K562 (cell line): ENCODE data around the gene RAP1A. TPM values are rescaled to one million over a fixed set of nuclear protein-coding genes. Genes with fewer than 3 reads are reported as not detected.
A peak's percentile ranks its signal among the peaks of the same experiment; 100 is the strongest.

Experiments used
- ATAC-seq: fragments of 200-7000 bp; cut with Tn5 transposase; 3 replicates; pipeline ENCODE4 v1.9.1; 2020; ENCODE audit warnings: moderate library complexity
- BruUV-seq: library from RNA; stranded (reverse); fragments of 400-500 nt; replicated peaks from 2 replicates; lab custom pipeline; 2021; lab: Mats Ljungman, UMichigan
- CTCF ChIA-PET: fragments of 300-600 bp; formaldehyde crosslinking; extraction: SDS; loops from one replicate; lab custom pipeline; 2021; ENCODE audit warnings: low intra/inter-chr PET ratio; lab: Yijun Ruan, JAX
- POLR2A ChIA-PET: fragments of 300-600, 350-650 bp; sonication (Branson Sonifier 250); formaldehyde crosslinking; extraction: SDS; loops from one replicate; lab custom pipeline; 2021; ENCODE audit warnings: antibody characterized with exemption, inconsistent platforms; lab: Yijun Ruan, JAX
- DNase-seq, 4 experiments: peaks; one replicate each; pipeline versions ENCODE4 v3.0.0 to v3.0.0-alpha.2; 2011 to 2018; ENCODE audit warnings: low spot score in 3 of 4, mixed read lengths in 3 of 4; ENCODE audit errors: extremely low read depth in 1 of 4
- FAIRE-seq: peaks from 2 replicates; lab custom pipeline; 2011; peaks lifted over from hg19 to GRCh38; lab: Jason Lieb, UNC
- H2AFZ ChIP-seq: 2 replicates; pipeline ENCODE4 v1.6.0; 2011; ENCODE audit warnings: low read depth, low read length, control low read depth, inconsistent platforms
- H3K27ac ChIP-seq: fragments of 200-600 bp; 3 replicates; pipeline ENCODE4 v1.8.0; 2011; ENCODE audit warnings: low read depth, mild to moderate bottlenecking, control low read depth, inconsistent platforms, low read length, moderate library complexity, mixed read lengths; ENCODE audit errors: extremely low read depth
- H3K27me3 ChIP-seq, 2 experiments: fragments of 300-600 bp in 1 of 2; 2 replicates in 1 of 2; 3 replicates in 1 of 2; pipeline versions ENCODE4 v1.6.0 to v1.8.0; 2011; ENCODE audit warnings: inconsistent platforms in 2 of 2, low read length in 2 of 2, mild to moderate bottlenecking in 1 of 2, mixed read lengths in 1 of 2, moderate library complexity in 1 of 2; ENCODE audit not compliant: control insufficient read depth in 2 of 2, insufficient read depth in 2 of 2
- H3K36me3 ChIP-seq: fragments of 300-600 bp; 3 replicates; pipeline ENCODE4 v1.8.0; 2011; ENCODE audit warnings: mild to moderate bottlenecking, low read length, inconsistent platforms; ENCODE audit not compliant: control insufficient read depth, insufficient read depth
- H3K4me1 ChIP-seq, 2 experiments: fragments of 200-600 bp in 1 of 2; replicated peaks in 1 of 2; 2 replicates in 1 of 2; 3 replicates in 1 of 2; pipeline versions ENCODE4 v1.5.1 to v1.8.0; 2011; ENCODE audit warnings: inconsistent platforms in 2 of 2, low read length in 2 of 2, mild to moderate bottlenecking in 1 of 2, mixed read lengths in 1 of 2, moderate library complexity in 1 of 2; ENCODE audit not compliant: control insufficient read depth in 2 of 2, insufficient read depth in 2 of 2
- H3K4me2 ChIP-seq: 2 replicates; pipeline ENCODE4 v1.6.1; 2011; ENCODE audit warnings: low read length, control low read depth, inconsistent platforms, mixed read lengths; ENCODE audit not compliant: insufficient read depth
- H3K4me3 ChIP-seq: fragments of 200-600 bp; sonication (generic), shearing (Covaris generic); 2 replicates; pipeline ENCODE4 v1.5.1; 2016; ENCODE audit warnings: control low read depth, inconsistent platforms
- H3K79me2 ChIP-seq: fragments of 200-600 bp; 3 replicates; pipeline ENCODE4 v1.8.0; 2011; ENCODE audit warnings: low read length, inconsistent platforms; ENCODE audit not compliant: control insufficient read depth, insufficient read depth
- H3K9ac ChIP-seq, 2 experiments: 2 replicates each; pipeline versions ENCODE4 v1.6.0 to v1.6.1; 2011; ENCODE audit warnings: low read depth in 2 of 2, low read length in 2 of 2, control low read depth in 1 of 2, inconsistent platforms in 1 of 2, mild to moderate bottlenecking in 1 of 2, mixed read lengths in 1 of 2; ENCODE audit not compliant: insufficient read depth in 1 of 2
- H3K9me1 ChIP-seq: one replicate; pipeline ENCODE4 v1.6.0; 2011; ENCODE audit warnings: inconsistent platforms, mild to moderate bottlenecking, low read length, moderate library complexity; ENCODE audit not compliant: control insufficient read depth, insufficient read depth
- H3K9me3 ChIP-seq: replicated peaks from 2 replicates; pipeline ENCODE4 v1.5.1; 2011; ENCODE audit warnings: low read depth, low read length, inconsistent platforms; ENCODE audit not compliant: control insufficient read depth, insufficient read depth
- H4K20me1 ChIP-seq: replicated peaks from 2 replicates; pipeline ENCODE4 v1.6.1; 2011; ENCODE audit warnings: low read length, inconsistent platforms, mixed read lengths; ENCODE audit not compliant: control insufficient read depth, insufficient read depth
- CEBPB ChIP-seq: fragments of 450-650 bp; IDR thresholded peaks from 2 replicates; pipeline ENCODE4 v1.6.1; 2016; ENCODE audit warnings: missing genetic modification characterization, missing compliant biosample characterization
- CHAMP1 ChIP-seq: fragments of 450-650 bp; IDR thresholded peaks from 2 replicates; pipeline ENCODE4 v1.6.1; 2016; ENCODE audit warnings: mild to moderate bottlenecking
- CREB3L1 ChIP-seq: fragments of 450-650 bp; IDR thresholded peaks from 2 replicates; pipeline ENCODE4 v1.6.1; 2014; ENCODE audit warnings: low read depth, mild to moderate bottlenecking, moderate library complexity, borderline replicate concordance
- E2F5 ChIP-seq: sonication (generic); formaldehyde crosslinking; IDR thresholded peaks from 2 replicates; pipeline ENCODE4 v1.8.0; 2022; ENCODE audit warnings: mild to moderate bottlenecking, missing genetic modification reagents
- FOS ChIP-seq: IDR thresholded peaks from 3 replicates; pipeline ENCODE4 v1.6.1; 2011; ENCODE audit not compliant: insufficient read length; ENCODE audit errors: extremely low read depth
- GABPA ChIP-seq: fragments of 200-800 bp; sonication (Bioruptor generic); conservative IDR thresholded peaks from 2 replicates; pipeline ENCODE4 v1.6.1; 2016; ENCODE audit warnings: low read depth, missing genetic modification characterization, missing compliant biosample characterization
- PRDM10 ChIP-seq: fragments of 450-650 bp; IDR thresholded peaks from 2 replicates; pipeline ENCODE4 v1.6.1; 2018; ENCODE audit not compliant: partially characterized antibody
- WGBS: fragments of 100-300 bp; shearing (Covaris generic); methylation state at CpG from one replicate; pipeline ENCODE4 v1.1.6; 2016; ENCODE audit warnings: low coverage, mixed read lengths; ENCODE audit not compliant: insufficient coverage; ENCODE audit errors: missing lambda C conversion rate; 5-methylcytosine and 5-hydroxymethylcytosine counted together
- in situ Hi-C: fragments of 300-500 bp; cut with MboI; formaldehyde crosslinking; loops from 4 replicates; pipeline ENCODE4 v1.15.0; 2018; ENCODE audit warnings: inconsistent platforms, mixed read lengths
- intact Hi-C: fragments of 100-400 bp; cut with micrococcal nuclease; formaldehyde crosslinking; loops from 2 replicates; pipeline ENCODE4 v1.14.2; 2022
- polyA plus RNA-seq, 8 experiments: library from polyadenylated mRNA; depleted of rRNA in 4 of 8; stranded (reverse) in 5 of 8; unstranded in 3 of 8; fragments of >200 nt; fragmentation: Nextera tagmentation in 2 of 8; fragmentation: Illumina TruSeq in 1 of 8; extraction: Ambion mirVana in 2 of 8; extraction: Trizol in 1 of 8; gene quantifications; 2 replicates each; pipeline versions ENCODE4 v1.2.1 to v1.2.3, GENCODE V29; 2011 to 2014; ENCODE audit warnings: inconsistent platforms in 1 of 8, missing spikeins in 1 of 8
- total RNA-seq, 7 experiments: library from RNA; depleted of rRNA in 6 of 7; stranded (reverse); fragments of >200 nt in 6 of 7; fragmentation: Illumina TruSeq in 2 of 7; extraction: Trizol in 2 of 7; gene quantifications; 2 replicates each; pipeline versions ENCODE4 v1.2.1 to v1.2.3, GENCODE V29; 2011 to 2021; ENCODE audit warnings: low replicate concordance in 1 of 7

RAP1A gene
- total and polyA plus RNA-seq, 9 of the 15 experiments (the other 6 are each of a cell fraction or from before 2014, with no cell fraction given): 13.4 to 86.2 (median 32.5) TPM

GRCh38 chr1:111755331-111756123 lies 135.9 kb downstream of the RAP1A start, which contains the start of gene DDX20:
Gene DDX20, plus strand, starts transcription at chr1:111755901. Its CDS starts 24 bp downstream, at chr1:111755925.
- peak within 1 kb of the TSS; percentile 91 for H3K4me2 ChIP-seq
- peak within 1 kb of the TSS; percentile 91 to 97 for H3K9ac ChIP-seq
- peaks cover 35% of the 10 kb centered on the region for H3K36me3 ChIP-seq
- ChIA-PET CTCF (interaction anchor here (0.7 to 1.8 kb wide), 5 partner anchors 38 to 532 kb away, joined by 3 to 32 read pairs (median 4); no protein-coding TSS in a partner anchor), POLR2A (interaction anchor here (0.6 to 3.3 kb wide), 7 partner anchors 9 to 556 kb away, joined by 3 to 43 read pairs (median 4); no protein-coding TSS in a partner anchor)
- WGBS: 2% methylated on average over 59 of the region's 67 CpGs
- peaks cover 9 to 15% of the 10 kb centered on the region in 2 experiments for H3K4me1 ChIP-seq
- peak within 1 kb of the TSS; percentile 87 for H3K4me3 ChIP-seq
- ATAC-seq: peak; percentile 94
- H4K20me1 ChIP-seq: no peaks in the 10 kb centered on the region
- H3K27me3 ChIP-seq: peaks cover 0 to 2% of the 10 kb centered on the region in 2 experiments; a peak in 2 of 5 replicates
- no peaks in the 10 kb centered on the region for H3K9me3 ChIP-seq
- intact Hi-C loops: loop anchor here (1.0 kb wide), 1 partner anchor 40 kb away; no protein-coding TSS in a partner anchor
- no peaks in the 10 kb centered on the region for H3K9me1 ChIP-seq
- peaks cover 32% of the 10 kb centered on the region for H3K79me2 ChIP-seq
- in situ Hi-C loops: loop anchor here (5.0 kb wide), 1 partner anchor 273 kb away; no protein-coding TSS in a partner anchor
- FAIRE-seq: peak; percentile 84
- H2AFZ ChIP-seq: peak within 1 kb of the TSS; percentile 99
- peak within 1 kb of the TSS; percentile 78 for H3K27ac ChIP-seq
- no TSS peak for BruUV-seq
- DNase-seq: peak; percentile 96 to 99 (median 98)
- TF ChIP-seq CREB3L1: peak; percentile 91
- TF ChIP-seq GABPA (tag): peak; percentile 91
- TF ChIP-seq CHAMP1: no peak; the same call in 1 of the 2 replicates
- peak; percentile 85; the same call in 1 of the 2 replicates for TF ChIP-seq CEBPB (tag)
- peak; percentile 21; the same call in 1 of the 2 replicates for TF ChIP-seq E2F5
- TF ChIP-seq FOS: no peak
- peak; percentile 40 for TF ChIP-seq PRDM10
